Measurements from ENCODE around the gene NT5C1B.
"Not testable (repeated sequence)": the region's sequence is repeated elsewhere in the genome, so short reads cannot be mapped to it uniquely, and the experiment has no call there.

NT5C1B gene

DNA sequence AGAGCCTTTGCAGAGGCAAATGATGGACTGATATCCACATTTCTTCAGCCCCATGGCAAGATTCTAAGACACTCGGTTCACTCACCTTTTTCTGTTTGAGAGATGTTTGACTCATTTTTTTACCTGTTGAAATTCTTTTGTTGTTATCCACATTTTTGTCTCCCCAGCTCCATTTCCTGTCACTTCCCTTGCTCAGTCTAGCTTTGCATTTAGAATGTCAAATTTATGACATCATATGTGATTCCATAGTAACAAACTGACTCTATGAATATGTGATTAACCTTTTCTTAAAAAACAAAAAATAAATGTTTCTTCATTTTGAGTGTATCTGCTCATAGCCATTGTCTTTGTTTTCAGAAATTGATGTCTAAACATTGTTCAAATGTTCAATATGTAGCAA is at the start of gene NT5C1B:
TSS of gene NT5C1B (minus strand) at position 216 of the 400 bp plus-strand sequence. CDS start at position 115, 101 bp downstream.
- DNase-seq (ENCODE audit: low read depth in 2 of 2, low spot score in 1 of 2) = no peak

DNA sequence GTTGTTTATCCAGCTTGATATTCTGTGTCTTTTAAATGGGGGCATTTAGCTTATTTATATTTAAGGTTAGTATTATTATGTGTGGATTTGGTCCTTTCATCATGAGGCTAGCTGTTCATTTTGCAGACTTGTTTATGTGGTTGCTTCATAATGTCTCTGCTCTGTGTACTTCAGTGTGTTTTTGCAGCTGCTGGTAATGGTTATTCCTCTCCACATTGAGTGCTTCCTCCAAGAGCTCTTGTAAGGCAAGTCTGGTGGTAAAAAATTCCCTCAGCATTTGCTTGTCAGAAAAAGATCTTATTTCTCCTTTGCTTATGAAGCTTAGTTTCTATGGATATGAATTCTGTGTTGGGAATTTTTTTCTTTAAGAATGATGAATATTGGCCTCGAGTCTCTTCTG is 47.8 kb upstream of the NT5C1B start:
- DNase-seq (ENCODE audit: low read depth in 2 of 2, low spot score in 1 of 2) = no peak

DNA sequence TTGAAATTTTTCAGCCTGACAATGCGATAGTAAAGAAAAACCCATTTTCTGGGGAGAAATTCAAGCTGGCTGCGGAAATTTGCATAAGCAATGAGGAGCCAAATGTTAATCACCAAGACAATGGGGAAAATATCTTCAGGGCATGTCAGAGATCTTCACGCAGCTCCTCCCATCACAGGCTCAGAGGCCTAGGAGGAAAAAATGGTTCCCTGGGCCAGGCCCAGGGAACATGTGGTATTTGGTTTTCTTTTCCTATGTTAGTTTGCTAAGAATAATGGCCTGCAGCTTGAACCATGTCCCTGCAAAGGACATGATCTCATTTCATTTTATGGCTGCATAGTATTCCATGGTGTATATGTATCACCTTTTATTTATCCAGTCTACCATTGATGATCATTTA is 43.3 kb upstream of the NT5C1B start:
- not testable (repeated sequence) for DNase-seq (ENCODE audit: low read depth in 2 of 2, low spot score in 1 of 2)

DNA sequence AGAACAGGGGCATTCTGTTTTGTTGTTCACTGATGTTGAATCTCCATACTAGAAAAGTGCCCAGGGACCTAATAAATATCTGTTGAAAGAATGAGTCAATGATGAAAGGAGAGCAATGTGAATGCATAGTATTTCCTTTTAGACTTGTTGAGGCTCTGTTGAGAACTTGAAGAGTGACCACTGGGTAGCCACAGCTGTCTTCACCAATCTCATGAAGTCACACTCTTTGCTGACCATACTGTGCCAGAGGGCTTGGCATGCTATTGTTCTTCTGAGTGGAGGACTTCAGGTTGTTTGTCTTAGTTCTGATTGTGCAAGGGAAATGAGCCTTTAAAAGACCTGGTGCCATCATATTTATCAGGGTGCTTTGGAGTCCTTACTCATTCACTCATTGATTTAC is 41.6 kb upstream of the NT5C1B start:
- no peak for DNase-seq (ENCODE audit: low read depth in 2 of 2, low spot score in 1 of 2)

DNA sequence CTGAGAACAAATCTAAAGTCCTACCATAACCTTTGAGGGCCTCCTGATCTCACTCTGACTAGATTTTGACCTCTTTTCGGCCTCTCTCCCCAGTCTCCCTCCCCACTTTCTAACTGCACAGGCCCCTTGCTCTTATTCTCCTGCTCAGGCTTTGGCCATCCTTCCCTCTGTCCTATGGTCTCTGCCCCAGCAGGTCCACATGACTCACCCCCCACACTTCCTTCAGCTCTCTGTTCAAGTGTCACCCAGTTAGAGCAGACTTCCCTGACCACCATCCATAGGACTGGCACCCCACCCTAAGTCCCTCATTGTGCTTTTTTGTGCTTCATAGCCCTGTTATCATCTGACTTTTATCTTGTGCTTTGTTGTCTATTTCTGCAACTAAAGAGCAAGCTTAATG is 41.2 kb upstream of the NT5C1B start:
- no peak for DNase-seq (ENCODE audit: low read depth in 2 of 2, low spot score in 1 of 2)

DNA sequence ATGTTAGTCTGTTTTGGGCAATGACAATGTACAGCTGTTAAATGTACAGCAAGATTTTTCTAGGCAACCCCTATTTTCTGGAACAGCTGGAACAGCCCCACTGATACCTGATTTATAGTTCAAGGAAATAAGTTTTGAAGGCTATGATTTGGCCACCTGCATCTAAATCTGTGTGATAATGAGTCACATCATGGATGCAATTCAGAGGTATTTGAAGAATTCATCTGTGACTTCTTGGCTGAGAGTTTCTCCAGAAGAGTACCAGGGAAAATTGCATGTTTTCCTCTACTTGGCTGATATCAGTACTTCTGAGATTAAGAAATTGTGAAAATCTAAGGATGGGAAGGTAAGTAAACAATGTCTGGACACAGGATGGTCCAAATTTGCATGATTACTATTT is 40.7 kb upstream of the NT5C1B start:
- no peak for DNase-seq (ENCODE audit: low read depth in 2 of 2, low spot score in 1 of 2)

GRCh38 chr2:18626958-18627650 is 37.7 kb upstream of the NT5C1B start:
- DNase-seq (ENCODE audit: low read depth in 2 of 2, low spot score in 1 of 2) = no peak

DNA sequence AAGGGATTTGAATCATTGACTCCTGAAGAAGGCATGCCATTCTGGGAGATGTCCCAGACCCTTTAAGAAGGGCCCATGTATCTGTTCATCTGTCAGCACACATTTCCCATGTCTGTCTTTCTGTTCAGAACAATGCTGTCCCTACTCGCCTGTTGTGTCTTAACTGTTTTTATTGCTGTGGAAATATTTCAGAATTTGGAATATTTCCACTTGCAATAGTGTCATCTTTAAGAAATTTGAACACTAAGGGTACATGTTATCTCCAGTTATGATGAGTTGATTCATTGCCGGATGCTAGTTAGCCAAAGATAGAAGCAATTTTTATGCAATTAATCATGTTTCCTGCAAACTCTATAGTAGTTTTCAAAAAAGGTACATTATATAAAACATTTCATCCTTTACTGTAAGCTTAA is 36.9 kb upstream of the NT5C1B start:
- DNase-seq (ENCODE audit: low read depth in 2 of 2, low spot score in 1 of 2) = no peak

DNA sequence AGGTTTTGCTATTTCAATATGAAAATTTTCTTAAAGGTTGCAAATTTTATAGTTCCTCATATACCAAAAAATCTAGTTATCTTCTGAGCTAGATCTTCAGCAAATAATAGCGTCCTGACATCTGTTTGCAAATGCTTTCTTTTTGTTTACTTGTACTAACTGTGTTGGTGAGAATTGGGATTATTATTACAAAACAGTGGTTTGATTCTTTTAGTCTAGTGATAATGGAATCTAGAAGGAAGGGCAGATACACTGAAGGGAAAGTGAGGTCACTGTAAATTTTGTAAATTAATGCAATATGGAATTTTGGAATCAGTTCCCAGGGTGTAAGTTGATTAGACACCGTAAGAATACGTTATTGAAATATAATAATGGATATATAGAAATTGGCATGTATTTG is 36.2 kb upstream of the NT5C1B start:
- DNase-seq (ENCODE audit: low read depth in 2 of 2, low spot score in 1 of 2) = no peak

DNA sequence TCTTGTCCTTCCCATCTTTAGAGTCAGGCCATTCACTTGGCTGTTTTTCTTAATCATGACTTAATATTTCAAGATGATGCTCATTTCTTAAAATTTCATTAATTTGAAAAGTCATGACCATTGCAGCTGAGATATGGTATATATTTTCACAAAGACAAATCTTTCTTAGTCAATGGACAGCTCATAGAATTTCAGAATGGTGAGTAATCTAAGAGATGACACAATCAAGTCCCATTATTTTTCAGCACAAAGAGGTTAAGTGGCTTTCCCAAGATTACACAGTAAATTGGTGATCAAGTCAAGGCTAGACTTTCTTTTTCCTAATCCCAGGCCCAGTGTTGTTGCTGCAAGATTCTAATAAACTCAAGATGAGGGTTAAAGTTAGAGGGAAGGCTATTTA is 34.4 kb upstream of the NT5C1B start:
- DNase-seq (ENCODE audit: low read depth in 2 of 2, low spot score in 1 of 2) = no peak

DNA sequence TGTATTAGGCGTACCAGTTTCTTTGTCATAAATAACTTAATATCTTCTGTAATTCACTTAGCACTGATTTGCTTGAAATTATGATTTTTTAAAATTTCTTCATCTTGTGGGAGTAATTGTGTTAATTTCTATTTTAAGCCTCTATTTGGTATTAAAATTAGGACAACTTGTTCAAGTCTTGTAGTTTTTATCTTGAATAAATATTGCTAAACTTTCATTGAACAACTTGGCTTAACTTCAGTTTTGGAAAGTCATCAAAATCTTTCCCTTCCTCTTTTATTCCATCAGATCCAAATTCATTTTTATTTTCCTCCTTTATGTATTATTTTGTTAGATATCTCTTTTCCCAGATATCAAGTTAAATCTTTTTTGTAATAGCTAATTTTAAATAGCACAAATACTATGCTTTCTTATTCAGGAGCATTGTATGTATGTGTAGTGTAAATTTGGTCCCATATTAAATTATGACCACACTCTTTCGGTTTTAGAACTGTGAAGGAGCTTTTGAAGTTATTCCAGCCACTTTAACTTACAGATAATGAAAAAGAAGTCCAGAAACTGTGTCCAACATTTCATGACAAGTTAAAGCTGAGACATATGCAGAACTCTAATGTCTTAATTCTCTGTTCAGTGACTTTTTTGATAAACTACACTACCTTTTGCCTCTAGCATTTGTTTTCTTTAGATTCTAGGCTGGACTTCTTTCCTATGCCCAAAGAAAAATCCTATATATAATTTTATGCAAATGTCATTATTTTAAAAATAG is 31.7 kb upstream of the NT5C1B start:
- DNase-seq (ENCODE audit: low read depth in 2 of 2, low spot score in 1 of 2) = no peak

GRCh38 chr2:18619091-18619490 is 29.7 kb upstream of the NT5C1B start:
- no peak for DNase-seq (ENCODE audit: low read depth in 2 of 2, low spot score in 1 of 2)

DNA sequence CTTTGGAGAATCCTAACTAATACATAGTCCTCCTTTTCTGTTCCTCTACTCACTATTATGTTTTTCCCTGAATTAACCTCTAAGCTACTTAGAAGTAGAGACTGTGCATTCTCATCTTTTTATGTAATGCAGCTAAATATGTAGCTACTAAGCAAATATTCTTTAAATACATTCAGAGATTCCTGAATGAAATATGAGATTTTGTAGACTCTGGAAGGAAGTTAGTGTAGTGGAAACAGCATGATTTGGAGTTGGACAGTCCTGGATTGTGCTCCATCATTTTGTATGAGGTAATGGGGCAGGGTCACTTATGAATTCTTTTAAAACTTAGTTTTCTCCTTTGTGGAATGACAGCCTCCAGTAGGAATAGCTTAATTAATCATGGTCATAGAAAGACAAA is 24.7 kb upstream of the NT5C1B start:
- no peak for DNase-seq (ENCODE audit: low read depth in 2 of 2, low spot score in 1 of 2)

DNA sequence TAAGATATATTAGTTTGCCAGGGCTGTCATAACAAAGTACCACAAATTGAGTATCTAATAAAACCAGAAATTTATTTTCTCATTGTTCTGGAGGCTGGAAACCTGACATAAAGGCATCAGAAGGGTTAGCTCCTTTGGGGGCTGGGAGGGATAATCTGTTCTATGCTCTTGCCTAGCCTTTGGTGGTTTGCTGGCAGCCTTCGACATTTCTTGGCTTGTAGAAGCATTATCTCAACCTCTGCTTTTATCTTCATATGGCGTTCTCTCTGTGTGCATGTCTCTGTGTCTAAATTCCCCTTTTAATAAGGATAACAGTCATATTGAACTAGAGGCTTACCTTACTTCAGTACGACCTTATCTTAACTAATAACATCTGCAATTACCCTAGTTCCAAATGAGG is 22.8 kb upstream of the NT5C1B start:
- DNase-seq (ENCODE audit: low read depth in 2 of 2, low spot score in 1 of 2) = no peak

- no peak for DNase-seq (ENCODE audit: low read depth in 2 of 2, low spot score in 1 of 2)
Measured at GRCh38 chr2:18611604-18612003, 22.2 kb upstream of the NT5C1B start.

DNA sequence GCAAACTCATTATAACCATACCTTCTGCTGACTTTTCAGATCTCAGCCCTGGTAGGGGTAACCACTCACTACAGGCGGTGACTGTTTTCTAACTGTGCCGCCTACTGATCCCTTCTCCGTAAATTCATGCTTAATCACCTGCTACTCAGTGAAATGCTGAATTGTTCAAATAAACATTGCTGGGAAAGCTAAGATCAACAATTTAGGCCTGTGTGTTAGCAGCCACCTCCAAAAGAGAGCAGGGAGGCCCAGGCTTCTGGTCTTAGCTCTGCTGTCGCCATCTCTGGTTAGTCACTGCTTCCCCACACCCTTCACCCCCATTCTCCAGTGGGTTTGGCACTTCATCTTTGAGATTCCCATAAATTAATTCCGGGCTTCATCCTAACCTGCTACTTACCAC is 21.8 kb upstream of the NT5C1B start:
- DNase-seq (ENCODE audit: low read depth in 2 of 2, low spot score in 1 of 2) = no peak

DNA sequence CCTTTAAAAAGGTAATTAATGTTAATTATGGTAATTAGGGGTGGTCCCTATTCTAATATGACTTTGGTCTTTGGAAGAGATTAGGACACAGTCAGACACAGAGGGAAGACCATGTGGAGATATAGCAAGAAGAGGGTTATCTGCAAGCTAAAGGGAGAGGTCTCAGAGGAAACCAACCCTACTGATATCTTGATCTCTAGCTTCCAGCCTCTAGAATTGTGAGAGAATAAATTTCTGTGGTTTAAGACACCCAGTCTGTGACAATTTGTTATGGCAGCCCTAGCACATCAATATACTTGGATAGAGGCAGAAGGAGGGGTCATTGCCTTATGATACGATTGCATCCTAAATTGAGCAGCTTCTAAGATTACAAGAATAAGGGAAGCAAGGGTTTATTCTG is 21.3 kb upstream of the NT5C1B start:
- no peak for DNase-seq (ENCODE audit: low read depth in 2 of 2, low spot score in 1 of 2)

DNA sequence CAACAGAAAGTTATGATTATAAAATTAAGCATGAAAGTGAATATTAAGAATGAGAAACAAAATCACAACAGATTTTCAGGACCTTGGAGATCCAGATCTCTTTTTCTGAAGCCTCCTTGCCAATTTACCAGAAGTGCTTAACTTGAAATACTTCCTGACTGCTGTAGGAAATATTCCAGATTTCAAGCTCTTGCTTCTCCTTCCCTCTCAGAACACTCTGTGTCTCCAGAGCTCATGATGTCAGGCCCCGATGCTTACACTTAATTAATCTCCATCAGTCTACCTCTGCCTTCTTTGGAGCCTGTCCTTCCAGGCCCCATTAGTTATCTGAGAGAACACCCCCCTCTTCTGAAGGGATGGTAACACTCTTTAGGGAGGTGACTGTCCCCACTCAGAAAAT is 20.7 kb upstream of the NT5C1B start:
- no peak for DNase-seq (ENCODE audit: low read depth in 2 of 2, low spot score in 1 of 2)

GRCh38 chr2:18605115-18605514 is 15.7 kb upstream of the NT5C1B start:
- DNase-seq (ENCODE audit: low read depth in 2 of 2, low spot score in 1 of 2) = no peak

- DNase-seq (ENCODE audit: low read depth in 2 of 2, low spot score in 1 of 2) = no peak
Measured at GRCh38 chr2:18604531-18604885, 15.1 kb upstream of the NT5C1B start.

- no peak for DNase-seq (ENCODE audit: low read depth in 2 of 2, low spot score in 1 of 2)
Measured at GRCh38 chr2:18603854-18604530, 14.6 kb upstream of the NT5C1B start.

DNA sequence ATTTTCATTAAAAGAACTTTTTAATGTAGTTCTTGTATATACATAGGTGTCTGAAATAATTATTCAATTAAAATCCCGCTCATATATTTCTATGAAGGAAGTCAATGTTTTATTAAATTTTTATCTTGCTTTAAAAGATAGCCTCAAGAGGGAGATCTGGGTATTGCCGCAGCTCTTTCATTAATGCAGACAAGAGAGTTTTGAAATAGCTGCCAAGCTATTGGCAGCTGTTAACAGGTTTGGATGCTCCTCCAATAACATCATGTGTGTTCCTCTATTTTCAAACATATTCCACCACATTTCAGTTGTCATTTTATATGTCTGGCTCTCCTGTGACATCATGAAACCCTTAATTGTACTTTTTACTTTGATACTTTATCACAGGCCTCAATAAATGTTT is 12.9 kb upstream of the NT5C1B start:
- DNase-seq (ENCODE audit: low read depth in 2 of 2, low spot score in 1 of 2) = no peak

Data from stimulated activated CD8-positive, alpha-beta memory T cell treated with anti-CD3 and anti-CD28 coated beads, Interleukin-4, amount 100 ng/mL, for 1 hour (primary cell).